ENCODE data around the gene HSF2BP. TPM values are rescaled to one million over a fixed set of nuclear protein-coding genes. Genes with fewer than 3 reads are reported as not detected.

HSF2BP gene
- total and polyA plus RNA-seq, 12 donors = 0.12 to 0.51 (median 0.18) TPM; not detected in 6

GRCh38 chr21:43631411-43632107 lies 27.7 kb downstream of the HSF2BP start:
- no peaks in the 10 kb centered on the region for H3K36me3 ChIP-seq
- peaks cover 0 to 12% (median 7%) of the 10 kb centered on the region in 11 donors for H3K9me3 ChIP-seq
- WGBS, 2 donors = 91 to 96% methylated on average over 13 to 14 of the region's 14 CpGs
- no peaks in the 10 kb centered on the region for H3K4me1 ChIP-seq
- ATAC-seq (peak in 1 of 8 donors; percentile 20), DNase-seq (no peak)
- H3K4me3 ChIP-seq = no peak overlapping the region
- TF ChIP-seq, protein P1, sequence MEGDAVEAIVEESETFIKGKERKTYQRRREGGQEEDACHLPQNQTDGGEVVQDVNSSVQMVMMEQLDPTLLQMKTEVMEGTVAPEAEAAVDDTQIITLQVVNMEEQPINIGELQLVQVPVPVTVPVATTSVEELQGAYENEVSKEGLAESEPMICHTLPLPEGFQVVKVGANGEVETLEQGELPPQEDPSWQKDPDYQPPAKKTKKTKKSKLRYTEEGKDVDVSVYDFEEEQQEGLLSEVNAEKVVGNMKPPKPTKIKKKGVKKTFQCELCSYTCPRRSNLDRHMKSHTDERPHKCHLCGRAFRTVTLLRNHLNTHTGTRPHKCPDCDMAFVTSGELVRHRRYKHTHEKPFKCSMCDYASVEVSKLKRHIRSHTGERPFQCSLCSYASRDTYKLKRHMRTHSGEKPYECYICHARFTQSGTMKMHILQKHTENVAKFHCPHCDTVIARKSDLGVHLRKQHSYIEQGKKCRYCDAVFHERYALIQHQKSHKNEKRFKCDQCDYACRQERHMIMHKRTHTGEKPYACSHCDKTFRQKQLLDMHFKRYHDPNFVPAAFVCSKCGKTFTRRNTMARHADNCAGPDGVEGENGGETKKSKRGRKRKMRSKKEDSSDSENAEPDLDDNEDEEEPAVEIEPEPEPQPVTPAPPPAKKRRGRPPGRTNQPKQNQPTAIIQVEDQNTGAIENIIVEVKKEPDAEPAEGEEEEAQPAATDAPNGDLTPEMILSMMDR (IDR thresholded peaks at IDR 0.05) = no peak
- H3K27ac ChIP-seq = no peak overlapping the region
- intact Hi-C loops (cut with DNase I) = no loop called here
- no peaks in the 10 kb centered on the region for H3K27me3 ChIP-seq

DNA sequence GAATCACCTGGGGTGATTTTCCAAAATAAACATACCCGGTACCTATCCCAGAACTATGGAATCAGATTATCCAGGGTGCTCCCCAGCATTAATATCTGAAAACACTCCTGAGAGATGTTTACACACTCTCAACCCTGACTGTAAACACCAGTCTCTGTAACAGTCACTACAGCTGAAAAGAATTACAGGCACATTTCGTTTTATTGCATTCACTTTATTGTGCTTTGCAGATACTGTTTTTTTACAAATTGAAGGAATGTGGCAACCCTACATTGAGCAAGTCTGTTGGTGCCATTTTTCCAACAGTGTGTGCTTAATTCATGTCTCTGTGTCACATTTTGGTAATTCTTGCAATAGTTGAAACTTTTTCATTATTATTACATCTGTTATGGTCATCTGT lies 31.8 kb downstream of the HSF2BP start:
- DNase-seq (no peak), ATAC-seq (no peak)
- intact Hi-C loops (cut with DNase I) = no loop called here
- TF ChIP-seq, protein P1 (IDR thresholded peaks at IDR 0.05) = no peak
- Histone ChIP-seq H3K27me3 (peaks cover 0 to 3% (median 0%) of the 10 kb centered on the region in 7 donors), H3K4me1 (no peaks in the 10 kb centered on the region), H3K9me3 (peaks cover 0 to 12% (median 7%) of the 10 kb centered on the region in 11 donors), H3K27ac (no peak overlapping the region), H3K36me3 (no peaks in the 10 kb centered on the region), H3K4me3 (no peak overlapping the region)
- WGBS, 2 donors = 92 to 95% methylated on average over 2 of the region's 2 CpGs

DNA sequence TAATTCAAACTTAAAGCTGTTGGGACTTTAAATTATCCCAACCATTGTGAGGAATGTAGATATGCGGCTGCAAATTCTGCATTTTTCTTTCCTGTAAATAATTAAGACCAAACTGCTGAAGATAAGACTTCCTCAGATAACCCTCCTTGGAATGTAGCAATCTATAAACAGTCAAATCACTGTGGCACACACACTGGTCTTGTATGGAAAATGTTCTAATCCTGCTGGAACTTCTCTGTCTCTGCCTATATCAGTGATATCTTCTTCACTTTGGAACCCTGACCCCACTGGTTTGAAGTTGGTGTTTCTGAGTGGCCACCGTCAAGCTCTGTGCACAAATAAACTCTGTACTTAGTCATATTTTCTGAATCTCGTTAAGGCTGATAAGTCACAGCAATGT lies 32.9 kb downstream of the HSF2BP start:
- H3K27me3 ChIP-seq = peaks cover 0 to 3% (median 0%) of the 10 kb centered on the region in 7 donors
- H3K4me3 ChIP-seq = no peak overlapping the region
- TF ChIP-seq, protein P1 (IDR thresholded peaks at IDR 0.05) = no peak
- no peaks in the 10 kb centered on the region for H3K36me3 ChIP-seq
- intact Hi-C loops (cut with DNase I) = no loop called here
- no peak overlapping the region for H3K27ac ChIP-seq
- ATAC-seq (no peak), DNase-seq (no peak)
- WGBS, 2 donors = 39 to 58% methylated on average over 3 of the region's 3 CpGs
- H3K9me3 ChIP-seq = peaks cover 0 to 12% (median 7%) of the 10 kb centered on the region in 11 donors
- H3K4me1 ChIP-seq = no peaks in the 10 kb centered on the region

DNA sequence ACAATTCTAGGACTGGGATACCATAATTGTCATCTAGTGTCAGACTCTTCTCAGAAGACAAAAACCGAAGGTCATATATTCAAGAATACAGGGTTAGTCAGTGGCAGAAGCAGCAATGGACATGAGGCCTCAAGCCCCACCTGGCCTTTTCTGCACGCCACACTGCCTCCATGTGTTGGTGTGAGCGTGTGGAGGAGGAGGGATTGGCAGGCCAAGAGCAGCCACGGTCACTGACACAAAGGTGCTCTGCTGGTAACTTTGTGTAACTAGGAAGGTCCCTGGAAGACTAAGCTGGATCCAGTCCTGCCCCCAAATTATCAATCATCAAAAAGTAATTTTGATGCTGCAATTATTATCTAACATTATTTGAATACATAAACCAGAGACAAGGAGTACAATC lies 34.9 kb downstream of the HSF2BP start:
- ATAC-seq (no peak), DNase-seq (no peak)
- Histone ChIP-seq H3K27me3 (peaks cover 0 to 3% (median 0%) of the 10 kb centered on the region in 7 donors), H3K4me3 (no peak overlapping the region), H3K9me3 (peaks cover 0 to 33% (median 13%) of the 10 kb centered on the region in 11 donors), H3K27ac (no peak overlapping the region), H3K4me1 (no peaks in the 10 kb centered on the region), H3K36me3 (no peaks in the 10 kb centered on the region)
- WGBS, 2 donors = 82 to 89% methylated on average over 4 of the region's 4 CpGs
- intact Hi-C loops (cut with DNase I) = no loop called here
- TF ChIP-seq, protein P1 (IDR thresholded peaks at IDR 0.05) = no peak
